ENCODE measurements around the gene MDH1B.

Gene MDH1B

DNA sequence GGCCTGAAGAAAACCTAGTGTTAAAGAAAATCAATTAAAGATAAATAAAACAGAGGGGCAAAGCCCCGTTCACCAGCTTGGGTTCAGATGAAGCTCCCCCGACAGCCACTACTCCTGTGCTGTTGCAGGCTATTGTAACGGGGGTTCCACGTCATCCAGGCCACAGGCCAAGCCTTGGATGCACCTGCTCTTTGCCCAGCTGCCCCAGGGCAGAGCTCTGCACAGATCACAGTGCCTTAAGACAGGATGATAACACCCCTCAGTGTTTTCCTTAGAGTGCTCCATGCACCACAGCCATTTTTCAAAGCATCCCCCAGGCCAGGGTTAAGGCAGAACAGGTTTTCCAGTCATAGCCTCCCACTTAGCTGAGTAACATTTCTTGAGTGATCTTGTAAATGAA, 32.2 kb upstream of the MDH1B start:
- TF ChIP-seq SPI1 (IDR thresholded peaks at IDR 0.05; ENCODE audit: borderline replicate concordance, low read depth) (no peak), GABPA (IDR thresholded peaks at IDR 0.05; ENCODE audit: low read depth) (no peak), POLR2AphosphoS5 (IDR thresholded peaks at IDR 0.05; ENCODE audit: low read depth) (no peak)
- TF ChIP-seq, protein P1, sequence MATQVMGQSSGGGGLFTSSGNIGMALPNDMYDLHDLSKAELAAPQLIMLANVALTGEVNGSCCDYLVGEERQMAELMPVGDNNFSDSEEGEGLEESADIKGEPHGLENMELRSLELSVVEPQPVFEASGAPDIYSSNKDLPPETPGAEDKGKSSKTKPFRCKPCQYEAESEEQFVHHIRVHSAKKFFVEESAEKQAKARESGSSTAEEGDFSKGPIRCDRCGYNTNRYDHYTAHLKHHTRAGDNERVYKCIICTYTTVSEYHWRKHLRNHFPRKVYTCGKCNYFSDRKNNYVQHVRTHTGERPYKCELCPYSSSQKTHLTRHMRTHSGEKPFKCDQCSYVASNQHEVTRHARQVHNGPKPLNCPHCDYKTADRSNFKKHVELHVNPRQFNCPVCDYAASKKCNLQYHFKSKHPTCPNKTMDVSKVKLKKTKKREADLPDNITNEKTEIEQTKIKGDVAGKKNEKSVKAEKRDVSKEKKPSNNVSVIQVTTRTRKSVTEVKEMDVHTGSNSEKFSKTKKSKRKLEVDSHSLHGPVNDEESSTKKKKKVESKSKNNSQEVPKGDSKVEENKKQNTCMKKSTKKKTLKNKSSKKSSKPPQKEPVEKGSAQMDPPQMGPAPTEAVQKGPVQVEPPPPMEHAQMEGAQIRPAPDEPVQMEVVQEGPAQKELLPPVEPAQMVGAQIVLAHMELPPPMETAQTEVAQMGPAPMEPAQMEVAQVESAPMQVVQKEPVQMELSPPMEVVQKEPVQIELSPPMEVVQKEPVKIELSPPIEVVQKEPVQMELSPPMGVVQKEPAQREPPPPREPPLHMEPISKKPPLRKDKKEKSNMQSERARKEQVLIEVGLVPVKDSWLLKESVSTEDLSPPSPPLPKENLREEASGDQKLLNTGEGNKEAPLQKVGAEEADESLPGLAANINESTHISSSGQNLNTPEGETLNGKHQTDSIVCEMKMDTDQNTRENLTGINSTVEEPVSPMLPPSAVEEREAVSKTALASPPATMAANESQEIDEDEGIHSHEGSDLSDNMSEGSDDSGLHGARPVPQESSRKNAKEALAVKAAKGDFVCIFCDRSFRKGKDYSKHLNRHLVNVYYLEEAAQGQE (IDR thresholded peaks at IDR 0.05; ENCODE audit: insufficient replicate concordance, low read depth) = no peak
- TF ChIP-seq, protein P2, sequence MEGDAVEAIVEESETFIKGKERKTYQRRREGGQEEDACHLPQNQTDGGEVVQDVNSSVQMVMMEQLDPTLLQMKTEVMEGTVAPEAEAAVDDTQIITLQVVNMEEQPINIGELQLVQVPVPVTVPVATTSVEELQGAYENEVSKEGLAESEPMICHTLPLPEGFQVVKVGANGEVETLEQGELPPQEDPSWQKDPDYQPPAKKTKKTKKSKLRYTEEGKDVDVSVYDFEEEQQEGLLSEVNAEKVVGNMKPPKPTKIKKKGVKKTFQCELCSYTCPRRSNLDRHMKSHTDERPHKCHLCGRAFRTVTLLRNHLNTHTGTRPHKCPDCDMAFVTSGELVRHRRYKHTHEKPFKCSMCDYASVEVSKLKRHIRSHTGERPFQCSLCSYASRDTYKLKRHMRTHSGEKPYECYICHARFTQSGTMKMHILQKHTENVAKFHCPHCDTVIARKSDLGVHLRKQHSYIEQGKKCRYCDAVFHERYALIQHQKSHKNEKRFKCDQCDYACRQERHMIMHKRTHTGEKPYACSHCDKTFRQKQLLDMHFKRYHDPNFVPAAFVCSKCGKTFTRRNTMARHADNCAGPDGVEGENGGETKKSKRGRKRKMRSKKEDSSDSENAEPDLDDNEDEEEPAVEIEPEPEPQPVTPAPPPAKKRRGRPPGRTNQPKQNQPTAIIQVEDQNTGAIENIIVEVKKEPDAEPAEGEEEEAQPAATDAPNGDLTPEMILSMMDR (IDR thresholded peaks at IDR 0.05; ENCODE audit: insufficient read depth, low read length) = no peak
- no peak for DNase-seq (ENCODE audit: low read depth in 1 of 2, low spot score in 1 of 2)
- Histone ChIP-seq H3K27ac (replicated peaks) (peak overlapping the region; percentile 68), H3K27me3 (ENCODE audit: insufficient read depth, poor library complexity, severe bottlenecking) (no peaks in the 10 kb centered on the region), H3K4me3 (replicated peaks; ENCODE audit: insufficient read depth, low read length) (no peak overlapping the region)

DNA sequence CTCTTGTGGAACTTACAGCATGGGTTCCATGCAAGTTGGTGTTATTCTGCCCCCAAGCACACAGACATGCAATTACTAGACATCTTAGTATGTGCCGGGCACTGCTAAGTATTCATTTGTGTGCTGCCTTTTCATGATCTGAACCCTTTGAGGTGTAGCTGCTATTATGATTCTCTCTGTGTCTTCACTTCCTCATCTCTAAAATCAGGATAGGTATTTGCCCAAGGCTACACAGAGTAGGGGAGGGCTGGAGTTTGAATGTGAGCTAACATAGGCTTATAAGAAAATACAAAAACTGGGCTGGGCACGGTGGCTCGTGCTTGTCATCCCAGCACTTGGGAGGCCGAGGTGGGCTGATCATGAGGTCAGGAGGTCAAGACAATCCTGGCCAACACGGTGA, 27.5 kb upstream of the MDH1B start:
- no peak overlapping the region for H3K27ac ChIP-seq (replicated peaks)
- no peak for DNase-seq (ENCODE audit: low read depth in 1 of 2, low spot score in 1 of 2)
- TF ChIP-seq, protein P2 (IDR thresholded peaks at IDR 0.05; ENCODE audit: insufficient read depth, low read length) = no peak
- TF ChIP-seq POLR2AphosphoS5 (IDR thresholded peaks at IDR 0.05; ENCODE audit: low read depth) (no peak), SPI1 (IDR thresholded peaks at IDR 0.05; ENCODE audit: borderline replicate concordance, low read depth) (no peak), GABPA (IDR thresholded peaks at IDR 0.05; ENCODE audit: low read depth) (no peak)
- TF ChIP-seq, protein P1 (IDR thresholded peaks at IDR 0.05; ENCODE audit: insufficient replicate concordance, low read depth) = no peak
- H3K4me3 ChIP-seq (replicated peaks; ENCODE audit: insufficient read depth, low read length) = no peak overlapping the region
- H3K27me3 ChIP-seq (ENCODE audit: insufficient read depth, poor library complexity, severe bottlenecking) = no peaks in the 10 kb centered on the region

DNA sequence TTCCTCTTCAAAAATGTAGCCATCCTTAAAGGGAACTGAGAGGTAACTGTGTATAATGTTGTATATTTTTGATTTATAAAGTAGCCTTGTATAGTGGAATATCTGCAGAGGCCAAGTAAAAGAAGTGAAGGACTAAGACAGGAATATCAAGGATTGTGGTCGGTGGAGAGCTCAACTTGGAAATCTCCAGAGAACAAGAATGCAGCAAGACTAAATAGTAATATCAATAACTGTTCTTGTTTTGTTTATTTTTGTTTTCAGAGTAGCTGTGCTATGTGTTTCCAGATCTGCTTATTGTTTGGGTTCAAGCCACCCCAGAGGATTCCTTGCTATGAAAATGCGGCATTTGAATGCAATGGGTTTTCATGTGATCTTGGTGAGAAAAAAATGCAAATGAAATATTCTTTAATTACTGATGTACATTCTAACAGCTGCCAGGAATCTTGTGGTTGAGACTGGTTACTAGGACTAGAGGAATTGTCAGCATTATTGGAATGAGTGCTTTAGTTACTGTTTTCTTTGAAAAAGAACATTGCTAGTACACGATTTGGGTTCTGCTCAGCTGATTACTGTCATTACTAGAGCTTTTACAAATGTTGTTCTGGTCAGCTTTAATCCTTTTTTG, 25.3 kb upstream of the MDH1B start:
- H3K27ac ChIP-seq (replicated peaks) = no peak overlapping the region
- H3K27me3 ChIP-seq (ENCODE audit: insufficient read depth, poor library complexity, severe bottlenecking) = no peaks in the 10 kb centered on the region
- no peak overlapping the region for H3K4me3 ChIP-seq (replicated peaks; ENCODE audit: insufficient read depth, low read length)
- no peak for DNase-seq (ENCODE audit: low read depth in 1 of 2, low spot score in 1 of 2)
- no peak for TF ChIP-seq SPI1 (IDR thresholded peaks at IDR 0.05; ENCODE audit: borderline replicate concordance, low read depth)
- TF ChIP-seq, protein P2 (IDR thresholded peaks at IDR 0.05; ENCODE audit: insufficient read depth, low read length) = no peak
- TF ChIP-seq, protein P1 (IDR thresholded peaks at IDR 0.05; ENCODE audit: insufficient replicate concordance, low read depth) = no peak
- no peak for TF ChIP-seq POLR2AphosphoS5 (IDR thresholded peaks at IDR 0.05; ENCODE audit: low read depth)
- TF ChIP-seq GABPA (IDR thresholded peaks at IDR 0.05; ENCODE audit: low read depth) = no peak
